Fibroblast of the aortic adventitia (primary cell): ENCODE data around the gene DAAM2. TPM values are rescaled to one million over a fixed set of nuclear protein-coding genes. Genes with fewer than 3 reads are reported as not detected.

Source experiments
- DNase-seq: peaks from one replicate; pipeline ENCODE4 v3.0.0-alpha.2; 2010; ENCODE audit warnings: low read depth
- H3K4me3 ChIP-seq: 2 replicates; pipeline ENCODE4 v1.5.1; 2011; ENCODE audit warnings: low read depth, mild to moderate bottlenecking, control low read depth, low read length, moderate library complexity
- CTCF ChIP-seq: IDR thresholded peaks from 2 replicates; pipeline ENCODE4 v1.5.1; 2011; ENCODE audit warnings: mild to moderate bottlenecking, low read length, control low read depth, inconsistent platforms; ENCODE audit not compliant: insufficient read depth
- total RNA-seq: library from RNA; depleted of rRNA; stranded (reverse); fragments of >200 nt; gene quantifications from 2 replicates; pipeline ENCODE4 v1.2.3, GENCODE V29; 2012; ENCODE audit warnings: low replicate concordance

The DAAM2 gene
- total RNA-seq, 1 donor, result 3.4 TPM

- DNase-seq, result no peak
- H3K4me3 ChIP-seq, result no peak overlapping the region
- TF ChIP-seq CTCF, result no peak
Observed at GRCh38 chr6:39925931-39926290, 133.7 kb downstream of the DAAM2 start.

- no peak for DNase-seq
- no peak overlapping the region for H3K4me3 ChIP-seq
- no peak for TF ChIP-seq CTCF
Observed at GRCh38 chr6:39926668-39927067, 134.5 kb downstream of the DAAM2 start.

- TF ChIP-seq CTCF, result no peak
- no peak for DNase-seq
- no peak overlapping the region for H3K4me3 ChIP-seq
Observed at GRCh38 chr6:39927159-39927558, 135.0 kb downstream of the DAAM2 start.

- peak; percentile 13 for DNase-seq
- no peak overlapping the region for H3K4me3 ChIP-seq
- TF ChIP-seq CTCF, result no peak
Observed at GRCh38 chr6:39929039-39929732, 137.0 kb downstream of the DAAM2 start.

- DNase-seq, result peak; percentile 39
- no peak overlapping the region for H3K4me3 ChIP-seq
- TF ChIP-seq CTCF, result no peak
Observed at GRCh38 chr6:39929733-39930461, 137.7 kb downstream of the DAAM2 start.

GRCh38 chr6:39930540-39930939, 138.4 kb downstream of the DAAM2 start:
- H3K4me3 ChIP-seq, result no peak overlapping the region
- DNase-seq, result no peak
- no peak for TF ChIP-seq CTCF
